HG02840 (cell line): Measurements from ENCODE around the gene FSTL1.
A peak's percentile ranks its signal among the peaks of the same experiment; 100 is the strongest.

Experiments
- ATAC-seq: cut with Tn5 transposase; IDR thresholded peaks from one replicate; pipeline ENCODE4 v1.9.1; 2021; ENCODE audit warnings: mild to moderate bottlenecking, moderate library complexity, moderate number of reproducible peaks; ENCODE audit not compliant: unreplicated experiment, low FRiP score

The FSTL1 gene

GRCh38 chr3:120368172-120368571, 82.6 kb downstream of the FSTL1 start:
- ATAC-seq, result no peak

- ATAC-seq, result no peak
These were observed 86.0 kb downstream of the FSTL1 start for GRCh38 chr3:120364821-120365220.

GRCh38 chr3:120364101-120364500, 86.7 kb downstream of the FSTL1 start:
- ATAC-seq, result no peak

- ATAC-seq, result no peak
These were observed 93.0 kb downstream of the FSTL1 start for GRCh38 chr3:120357807-120358206.

- no peak for ATAC-seq
These were observed 95.3 kb downstream of the FSTL1 start for GRCh38 chr3:120355486-120355885.

- no peak for ATAC-seq
These were observed 97.3 kb downstream of the FSTL1 start for GRCh38 chr3:120353463-120353862.

- no peak for ATAC-seq
These were observed 98.8 kb downstream of the FSTL1 start for GRCh38 chr3:120352017-120352416.

GRCh38 chr3:120350401-120350941, 100.3 kb downstream of the FSTL1 start:
- ATAC-seq, result no peak

GRCh38 chr3:120349855-120350125, 101.0 kb downstream of the FSTL1 start:
- ATAC-seq, result no peak

GRCh38 chr3:120348991-120349854, 101.6 kb downstream of the FSTL1 start, which contains the start of gene LRRC58:
Gene LRRC58 (minus strand): TSS chr3:120349354. CDS start chr3:120349243, 111 bp downstream.
- ATAC-seq, result peak; percentile 85

- ATAC-seq, result peak; percentile 61
These were observed 102.5 kb downstream of the FSTL1 start for GRCh38 chr3:120348065-120348990.

GRCh38 chr3:120344349-120344748, 106.4 kb downstream of the FSTL1 start:
- ATAC-seq, result no peak
